GM10847 (cell line): ENCODE measurements around the gene MAP3K14.

Experiments used
- POLR2A ChIP-seq: IDR thresholded peaks from 2 replicates; pipeline ENCODE4 v1.6.1; 2011; ENCODE audit not compliant: insufficient read length; ENCODE audit errors: extremely low read depth

Gene MAP3K14

DNA sequence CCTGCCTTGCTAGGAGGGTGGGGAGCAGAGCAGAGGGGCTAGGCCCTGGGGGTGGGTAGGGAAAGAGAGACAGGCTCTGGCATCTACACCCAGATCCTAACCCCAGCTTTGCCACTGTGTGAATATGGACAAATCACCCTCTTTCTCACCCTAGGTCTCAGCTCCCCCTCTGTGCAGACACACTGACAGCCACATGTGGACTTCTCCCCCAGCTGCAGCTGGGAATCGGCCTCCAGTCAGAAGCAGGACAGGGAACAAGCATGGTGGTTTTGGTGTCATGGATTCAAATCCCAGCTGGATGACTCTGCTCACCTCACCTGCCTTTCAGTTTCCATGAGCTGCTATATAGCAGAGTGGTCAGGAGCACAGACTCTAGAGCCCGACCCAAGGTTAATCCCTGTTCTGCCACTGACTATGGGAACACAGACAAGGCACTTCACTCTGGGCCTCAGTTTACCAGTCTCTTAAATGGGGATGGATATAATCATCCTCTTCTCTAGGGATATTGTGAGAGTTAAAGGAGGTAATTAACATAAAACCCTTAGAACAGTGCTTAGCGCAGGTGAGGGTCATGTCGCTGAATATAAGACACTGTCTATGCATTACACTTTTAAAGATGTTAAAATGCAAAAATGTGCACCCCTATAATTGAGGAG is 26.2 kb upstream of the MAP3K14 start:
- no peak for TF ChIP-seq POLR2A

DNA sequence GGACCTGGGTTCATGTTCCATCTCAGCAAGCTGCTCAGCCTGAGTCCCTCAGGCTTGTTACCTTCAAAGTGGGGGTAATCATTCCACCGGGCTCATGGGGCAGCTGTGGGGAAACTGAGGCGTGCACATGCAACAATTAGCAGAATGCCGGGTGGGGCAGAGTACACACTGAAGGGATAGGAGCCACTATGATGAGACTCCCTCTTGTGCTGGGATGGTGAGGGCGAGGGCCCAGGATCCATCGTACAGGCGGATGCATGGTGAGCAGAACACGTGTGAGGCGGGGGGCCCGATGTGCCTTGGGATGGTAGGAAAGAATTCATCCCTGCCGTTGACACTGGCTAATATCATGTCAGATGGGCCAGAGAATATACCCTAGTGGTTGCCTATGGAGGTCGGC is 25.5 kb upstream of the MAP3K14 start:
- no peak for TF ChIP-seq POLR2A

DNA sequence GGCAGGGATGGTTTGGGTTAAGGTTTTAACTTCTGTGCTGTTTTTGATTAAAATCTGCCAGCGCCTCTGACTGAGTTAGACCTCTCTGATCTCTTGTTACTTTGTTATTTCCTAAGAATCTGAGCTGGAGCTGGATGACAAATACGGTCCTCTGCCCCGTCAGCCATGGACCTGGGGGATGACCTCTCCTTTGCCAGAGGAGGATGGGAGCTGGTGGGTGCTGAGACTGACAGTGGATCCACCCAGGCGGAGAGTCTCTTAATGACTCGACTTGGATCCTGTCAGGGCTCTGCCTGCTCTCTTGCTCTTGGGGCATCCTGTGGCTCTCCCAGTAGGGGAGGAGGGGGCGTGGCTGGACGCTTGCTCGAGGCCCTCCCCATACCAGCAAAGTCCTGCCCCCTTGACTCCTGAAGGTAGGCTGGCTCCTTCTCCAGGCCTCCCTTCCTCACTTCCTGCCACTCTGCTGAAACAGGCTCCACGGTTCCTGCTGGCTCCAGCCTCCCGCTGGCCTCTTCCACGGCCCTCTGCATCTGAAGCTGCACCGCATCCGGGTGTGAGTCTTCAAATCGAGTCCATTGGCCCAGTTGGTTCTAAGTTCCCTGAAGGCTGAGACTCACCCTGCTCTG is 24.8 kb upstream of the MAP3K14 start:
- TF ChIP-seq POLR2A: no peak

DNA sequence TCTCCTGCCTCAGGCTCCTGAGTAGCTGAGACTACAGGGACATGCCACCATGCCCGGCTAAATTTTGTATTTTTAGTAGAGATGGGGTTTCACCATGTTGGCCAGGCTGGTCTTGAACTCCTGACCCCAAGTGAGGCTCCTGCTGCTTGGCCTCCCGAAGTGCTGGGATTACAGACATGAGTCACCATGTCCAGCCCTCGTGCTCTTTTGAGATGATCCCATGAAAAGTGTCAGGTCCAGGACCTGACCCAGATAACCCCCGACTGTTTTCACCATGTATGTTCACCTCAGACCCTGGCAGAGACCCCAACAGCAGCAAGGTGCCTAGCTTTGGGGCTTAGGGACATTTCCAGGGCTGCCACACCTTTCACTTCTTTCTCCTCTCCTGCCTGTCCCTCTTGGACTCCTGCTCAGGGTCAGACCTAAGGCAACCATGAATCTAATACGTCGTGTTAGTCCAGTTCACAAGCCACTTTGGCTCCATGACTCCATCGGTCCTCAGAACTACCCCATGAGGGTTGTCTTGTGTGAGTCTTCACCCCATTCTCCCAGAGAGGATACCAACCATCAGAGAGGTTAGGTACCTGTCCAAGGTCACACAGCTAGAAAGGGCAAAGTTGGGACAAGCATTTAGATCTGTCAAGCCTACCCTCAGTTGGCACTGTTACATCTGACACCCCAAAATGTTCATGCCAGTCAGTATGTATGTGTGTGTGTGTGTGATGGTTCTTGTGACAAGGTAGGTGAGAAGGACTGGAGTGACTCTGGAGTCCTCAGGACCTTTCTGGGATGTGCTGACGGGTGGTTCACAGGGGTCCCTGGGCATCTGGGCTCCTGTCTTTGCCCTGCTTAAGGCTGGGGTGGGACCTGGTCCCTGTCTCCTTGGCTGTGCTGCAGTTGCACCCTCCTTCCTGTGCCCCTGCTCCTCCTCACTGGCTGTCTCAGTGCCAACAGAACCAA is 23.1 kb upstream of the MAP3K14 start:
- TF ChIP-seq POLR2A: no peak

DNA sequence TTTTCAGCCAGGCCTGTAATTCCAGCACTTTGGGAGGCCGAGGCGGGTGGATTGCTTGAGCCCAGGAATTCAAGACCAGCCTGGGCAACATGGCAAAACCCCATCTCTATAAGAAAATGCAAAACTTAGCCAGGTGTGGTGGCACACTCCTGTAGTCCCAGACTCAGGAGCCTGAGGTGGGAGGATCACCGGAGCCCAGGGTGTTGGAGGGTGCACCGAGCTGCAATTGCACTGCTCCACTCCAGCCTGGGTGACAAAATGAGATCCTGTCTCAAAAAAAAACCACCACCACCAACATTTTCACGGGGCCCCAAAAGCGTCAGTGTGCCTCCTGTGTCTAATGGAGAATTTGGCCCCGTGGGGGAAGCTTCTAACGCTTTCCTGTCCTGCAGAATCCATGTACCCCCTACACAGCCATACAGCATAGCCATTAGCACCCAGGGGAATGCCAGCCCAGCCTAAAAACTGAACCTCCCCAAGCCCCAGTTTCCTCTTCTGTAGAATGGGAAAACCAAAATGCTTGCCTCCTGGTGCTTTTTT is 22.2 kb upstream of the MAP3K14 start:
- no peak for TF ChIP-seq POLR2A

DNA sequence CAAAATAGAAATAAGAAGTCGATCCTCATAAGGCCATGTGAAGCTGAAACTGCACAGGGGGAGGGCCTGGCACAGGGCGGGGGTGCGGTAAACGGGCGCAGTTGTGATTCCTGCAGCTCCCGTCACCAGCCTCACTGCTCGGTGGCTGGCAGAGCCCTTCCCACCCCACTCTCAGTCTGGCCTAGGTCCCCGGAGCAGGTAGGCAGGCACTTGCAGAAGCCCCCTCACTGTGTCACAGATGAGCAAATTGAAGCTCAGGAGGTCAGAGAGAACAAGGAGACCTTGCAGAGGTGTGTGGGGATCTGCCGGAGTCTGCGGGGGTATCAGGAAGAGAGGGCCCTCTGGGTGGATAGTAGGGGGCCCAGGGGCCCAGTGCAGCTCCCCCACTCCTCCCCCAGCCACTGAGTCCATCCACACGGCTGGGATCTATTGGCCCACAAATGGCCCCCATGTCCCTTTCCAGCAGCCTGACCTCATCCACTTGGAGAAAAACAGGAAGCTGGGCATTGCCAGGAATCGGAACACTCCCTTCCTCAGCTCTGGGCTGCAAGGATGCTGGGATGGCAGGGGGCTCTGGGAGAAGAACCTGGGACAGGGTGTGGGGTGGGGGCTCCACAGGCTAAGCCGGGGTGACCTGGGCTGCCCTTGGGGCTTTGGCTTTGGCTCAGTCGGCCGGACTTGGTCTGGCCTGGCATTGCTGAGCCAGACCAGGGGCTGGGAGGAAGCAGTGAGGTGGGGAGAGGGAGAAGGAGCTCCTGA is 21.4 kb upstream of the MAP3K14 start:
- TF ChIP-seq POLR2A: no peak

DNA sequence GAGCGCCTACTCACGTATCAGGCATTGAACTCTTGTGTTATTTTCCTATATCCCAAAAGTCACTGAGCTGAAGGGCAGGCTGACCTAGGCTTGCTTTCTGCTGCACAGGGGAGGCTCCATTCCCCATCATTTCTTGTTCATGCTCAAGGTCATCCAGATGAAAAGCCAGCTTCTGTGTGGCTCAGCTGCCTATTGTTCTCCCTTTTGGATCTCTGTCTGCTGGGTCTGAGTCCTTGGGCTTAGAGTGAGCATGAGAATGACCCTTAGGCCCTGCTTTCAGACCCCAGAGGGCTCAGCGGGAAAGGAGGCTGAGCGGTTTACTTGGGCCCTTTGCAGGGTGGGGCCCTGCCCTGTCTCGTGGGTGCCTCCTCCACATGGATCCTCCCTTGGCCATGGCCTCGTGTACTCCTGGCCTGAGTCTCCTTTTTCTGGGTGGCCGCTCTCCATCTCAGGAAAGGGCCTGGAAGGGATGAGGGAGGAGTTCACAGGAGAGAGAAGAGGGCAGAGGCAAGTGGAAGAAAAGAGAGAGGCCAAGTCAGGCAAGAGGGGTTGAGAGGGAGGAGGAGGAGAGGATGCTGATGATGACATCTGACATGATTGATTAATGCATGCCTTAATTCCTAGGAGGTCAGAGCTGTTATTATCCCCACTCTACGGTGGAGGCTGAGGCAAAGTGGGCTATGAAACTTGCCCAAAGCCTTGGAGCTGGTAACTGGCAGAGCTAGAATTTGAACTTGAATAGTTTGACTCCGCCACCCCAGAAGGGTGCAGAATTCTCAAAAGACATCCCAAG is 19.8 kb upstream of the MAP3K14 start:
- no peak for TF ChIP-seq POLR2A

DNA sequence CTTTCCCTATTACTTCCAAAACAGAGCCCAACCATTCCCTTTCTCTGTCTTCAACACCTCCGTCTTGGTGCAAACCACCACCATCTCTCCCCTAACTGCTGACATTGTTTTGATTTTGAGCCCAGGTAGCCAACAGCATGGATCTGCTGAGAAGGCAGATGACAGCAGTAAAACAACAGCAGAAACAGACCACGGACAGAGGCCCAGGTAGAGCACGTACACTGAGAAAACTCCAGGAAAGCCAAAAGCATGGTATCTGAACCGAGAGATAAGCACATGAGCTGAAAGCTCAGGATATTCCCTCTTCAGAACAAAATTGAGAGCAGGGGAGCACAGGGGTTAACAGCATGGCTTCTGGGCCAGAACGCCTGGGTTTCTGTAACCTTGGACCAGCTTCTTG is 18.9 kb upstream of the MAP3K14 start:
- no peak for TF ChIP-seq POLR2A

DNA sequence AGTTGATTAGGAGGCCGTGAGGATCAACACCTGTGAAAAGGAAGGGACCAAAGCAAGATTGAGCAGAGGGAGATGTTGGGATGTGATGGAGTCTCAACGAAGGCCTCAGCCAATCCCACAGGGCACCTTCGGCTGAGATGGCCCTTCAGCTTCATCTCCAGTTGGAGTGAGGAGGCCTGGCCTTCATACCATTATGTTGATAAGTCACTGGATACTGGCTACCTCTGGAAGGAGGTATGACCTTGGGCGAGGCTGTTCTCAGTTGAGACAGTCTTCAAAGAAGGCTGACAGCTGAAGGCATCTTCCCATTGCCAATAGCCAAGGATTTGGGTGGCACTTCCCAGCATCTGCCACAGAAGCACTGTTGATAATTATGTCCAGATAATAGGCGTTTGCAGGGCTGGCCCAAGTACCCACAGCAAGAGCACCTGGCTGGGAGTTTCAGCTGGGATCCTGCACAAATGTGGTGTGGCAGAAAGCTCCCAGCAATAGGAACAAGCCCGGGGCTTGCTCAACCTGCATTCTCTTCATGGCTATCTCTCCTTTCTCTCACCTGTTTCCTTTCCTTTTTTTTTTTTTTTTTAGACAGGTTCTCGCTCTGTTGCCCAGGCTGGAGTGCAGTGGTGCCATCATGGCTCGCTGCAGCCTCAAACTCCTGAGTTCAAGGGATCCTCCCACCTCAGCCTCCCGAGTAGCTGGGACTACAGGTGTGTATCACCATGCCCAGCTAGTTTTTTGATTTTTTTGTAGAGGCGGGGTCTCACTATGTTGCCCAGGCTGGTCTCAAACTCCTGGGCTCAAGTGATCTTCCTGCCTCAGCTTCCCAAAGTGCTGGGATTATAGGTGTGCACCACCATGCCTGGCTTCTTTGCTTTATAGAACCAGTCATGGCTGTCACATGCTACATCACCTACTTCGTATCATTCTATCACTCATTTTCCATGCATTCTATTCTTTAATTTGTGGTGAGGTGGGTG is 18.2 kb upstream of the MAP3K14 start:
- TF ChIP-seq POLR2A: no peak

DNA sequence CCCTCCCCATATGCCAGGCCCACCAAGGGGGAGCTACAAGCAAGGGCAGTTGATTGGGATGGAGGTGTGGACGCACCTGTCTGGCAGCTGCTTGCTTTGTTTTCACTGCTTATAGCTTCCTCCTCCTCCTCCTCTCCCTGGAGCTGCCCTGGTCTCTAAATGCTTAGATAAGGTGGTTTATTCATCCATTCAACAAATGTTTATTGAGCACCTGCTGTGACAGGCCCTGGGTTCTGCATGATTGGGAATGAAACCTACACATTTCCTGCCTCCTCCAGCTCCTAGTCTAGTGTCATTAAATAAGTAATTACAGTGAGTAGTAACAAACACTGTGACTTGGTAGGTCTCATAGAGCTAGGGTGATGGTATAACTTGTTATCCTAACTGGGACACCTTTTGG is 17.4 kb upstream of the MAP3K14 start:
- TF ChIP-seq POLR2A: no peak

DNA sequence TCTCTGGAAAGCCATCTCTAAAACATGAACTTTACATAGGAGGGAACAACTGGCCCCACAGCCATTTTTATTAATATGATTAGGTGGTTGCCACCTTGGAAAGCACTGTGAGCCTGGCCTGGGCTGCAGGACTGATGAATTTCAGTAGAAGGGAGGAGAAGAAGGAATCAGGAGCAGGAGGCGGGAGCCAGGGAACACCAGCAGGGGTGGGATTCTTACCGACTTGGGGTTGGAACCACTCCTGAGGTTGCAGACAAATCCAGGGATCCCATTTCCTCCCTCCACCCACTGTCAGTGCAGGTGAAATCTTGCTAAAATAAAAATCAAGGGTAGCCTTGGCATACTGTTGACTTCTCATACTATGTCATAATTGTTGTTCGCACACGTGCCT is 16.9 kb upstream of the MAP3K14 start:
- TF ChIP-seq POLR2A: no peak

DNA sequence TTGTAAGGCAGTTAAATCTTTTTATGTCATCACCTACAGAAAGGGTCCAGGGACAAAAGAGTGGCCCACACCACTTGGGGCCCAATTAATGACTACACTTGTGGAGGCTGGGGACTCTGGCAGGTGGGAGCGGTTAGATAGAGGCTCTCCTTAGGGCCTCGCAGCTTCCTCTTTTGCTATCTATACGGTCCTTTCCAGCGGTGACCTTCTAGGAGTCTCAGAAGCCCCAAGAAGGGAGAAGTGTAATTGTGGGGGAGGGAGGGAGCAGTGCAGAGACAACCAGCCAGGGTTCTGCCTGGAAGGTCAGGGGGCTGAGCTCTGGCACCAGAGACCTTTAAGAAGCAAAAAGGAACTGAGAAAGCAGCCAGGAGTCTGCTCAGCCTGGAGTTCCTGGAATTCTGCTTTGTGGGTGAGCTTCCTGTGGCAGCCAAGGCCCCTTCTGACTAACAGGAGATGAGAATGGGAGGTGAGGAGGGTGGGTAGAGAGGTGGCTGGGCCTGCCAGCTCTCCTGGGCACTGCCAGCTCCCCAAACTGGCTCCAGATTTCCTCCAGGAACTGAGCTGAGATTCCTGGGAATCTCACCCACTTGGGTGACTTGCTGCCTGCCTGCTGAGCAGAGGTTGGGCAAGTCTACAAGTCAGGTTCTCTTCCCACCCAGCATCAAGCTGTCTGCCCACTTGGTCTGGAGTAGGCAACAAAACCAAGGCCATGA is 16.3 kb upstream of the MAP3K14 start:
- no peak for TF ChIP-seq POLR2A
